Naive thymus-derived CD4-positive, alpha-beta T cell (primary cell): ENCODE results near the gene SCYGR1. TPM values are rescaled to one million over a fixed set of nuclear protein-coding genes. Genes with fewer than 3 reads are reported as not detected.

Experiments used
- ATAC-seq: fragments of 150-1000 bp; cut with Tn5 transposase; 2 replicates; pipeline ENCODE4 v1.10.0; 2021; ENCODE audit warnings: mild to moderate bottlenecking, moderate library complexity
- CTCF ChIA-PET: fragments of 350-600 bp; sonication (Branson Sonifier 250); formaldehyde crosslinking; loops from one replicate; lab custom pipeline; 2021; ENCODE audit warnings: antibody characterized with exemption; lab: Charles Lee
- POLR2A ChIA-PET: fragments of 350-600 bp; sonication (Branson Sonifier 250); formaldehyde crosslinking; loops from one replicate; lab custom pipeline; 2021; ENCODE audit warnings: antibody characterized with exemption, inconsistent platforms; lab: Charles Lee
- DNase-seq, 9 donors: peaks; one replicate each; pipeline versions ENCODE4 v3.0.0 to v3.0.0-alpha.2; 2020 to 2022; ENCODE audit warnings: mixed read lengths in 1 of 9
- H3K27ac ChIP-seq: one replicate; pipeline ENCODE4 v1.7.0; 2013; ENCODE audit warnings: mild to moderate bottlenecking, low read depth, low read length, moderate library complexity
- H3K27me3 ChIP-seq, 2 donors: one replicate each; pipeline ENCODE4 v1.7.0; 2013; ENCODE audit warnings: low read length in 2 of 2, mild to moderate bottlenecking in 2 of 2, moderate library complexity in 2 of 2; ENCODE audit not compliant: control insufficient read depth in 2 of 2, insufficient read depth in 2 of 2
- H3K36me3 ChIP-seq, 3 experiments: 1 replicate in 2 of 3; 2 replicates in 1 of 3; pipeline ENCODE4 v1.7.0; 2013; ENCODE audit warnings: low read length in 3 of 3, mild to moderate bottlenecking in 3 of 3, moderate library complexity in 1 of 3; ENCODE audit not compliant: insufficient read depth in 3 of 3, control insufficient read depth in 2 of 3
- H3K4me1 ChIP-seq, 2 donors: one replicate each; pipeline ENCODE4 v1.7.0; 2013; ENCODE audit warnings: low read length in 2 of 2, mild to moderate bottlenecking in 2 of 2, moderate library complexity in 1 of 2; ENCODE audit not compliant: control insufficient read depth in 2 of 2, insufficient read depth in 2 of 2
- H3K4me3 ChIP-seq: 2 replicates; pipeline ENCODE4 v1.7.0; 2013; ENCODE audit warnings: mild to moderate bottlenecking, low read length
- H3K9me3 ChIP-seq, 3 experiments: 1 replicate in 2 of 3; 2 replicates in 1 of 3; pipeline ENCODE4 v1.7.0; 2013; ENCODE audit warnings: low read length in 3 of 3; ENCODE audit not compliant: control insufficient read depth in 2 of 3
- H3K27ac Mint-ChIP-seq, 9 donors: one replicate each; pipeline ENCODE4 v1.8.0; 2020 to 2022; ENCODE audit warnings: mixed read lengths in 9 of 9, mild to moderate bottlenecking in 8 of 9, moderate library complexity in 5 of 9, inconsistent platforms in 2 of 9
- H3K27me3 Mint-ChIP-seq, 5 donors: one replicate each; pipeline ENCODE4 v1.8.0; 2021 to 2022; ENCODE audit warnings: mixed read lengths in 5 of 5, mild to moderate bottlenecking in 1 of 5
- H3K36me3 Mint-ChIP-seq, 5 donors: one replicate each; pipeline ENCODE4 v1.8.0; 2020 to 2022; ENCODE audit warnings: mixed read lengths in 5 of 5, mild to moderate bottlenecking in 3 of 5, inconsistent platforms in 1 of 5
- H3K4me1 Mint-ChIP-seq, 7 donors: one replicate each; pipeline ENCODE4 v1.8.0; 2020 to 2022; ENCODE audit warnings: mixed read lengths in 7 of 7, mild to moderate bottlenecking in 3 of 7, inconsistent platforms in 1 of 7
- H3K4me3 Mint-ChIP-seq, 10 donors: one replicate each; pipeline ENCODE4 v1.8.0; 2020 to 2022; ENCODE audit warnings: mild to moderate bottlenecking in 10 of 10, mixed read lengths in 10 of 10, moderate library complexity in 6 of 10, inconsistent platforms in 2 of 10
- H3K9me3 Mint-ChIP-seq, 11 donors: one replicate each; pipeline ENCODE4 v1.8.0; 2020 to 2022; ENCODE audit warnings: mixed read lengths in 11 of 11, mild to moderate bottlenecking in 4 of 11, inconsistent platforms in 1 of 11, moderate library complexity in 1 of 11
- intact Hi-C, 2 donors: fragments of 100-400 bp; cut with micrococcal nuclease; formaldehyde crosslinking; loops; one replicate each; pipeline ENCODE4 v1.15.1; 2023
- polyA plus RNA-seq, 2 donors: library from polyadenylated mRNA; unstranded; fragments of 300-500 nt; fragmentation: Illumina TruSeq; gene quantifications; one replicate each; pipeline ENCODE4 v1.2.3, GENCODE V29; 2021
- total RNA-seq, 6 experiments: library from RNA in 5 of 6; stranded (reverse) in 5 of 6; gene quantifications; 1 replicate in 5 of 6; 2 replicates in 1 of 6; pipeline ENCODE4 v1.2.3 and lab custom pipeline; 2021 to 2026

The SCYGR1 gene
- total and polyA plus RNA-seq, 7 experiments from 2014 or later = not detected

DNA sequence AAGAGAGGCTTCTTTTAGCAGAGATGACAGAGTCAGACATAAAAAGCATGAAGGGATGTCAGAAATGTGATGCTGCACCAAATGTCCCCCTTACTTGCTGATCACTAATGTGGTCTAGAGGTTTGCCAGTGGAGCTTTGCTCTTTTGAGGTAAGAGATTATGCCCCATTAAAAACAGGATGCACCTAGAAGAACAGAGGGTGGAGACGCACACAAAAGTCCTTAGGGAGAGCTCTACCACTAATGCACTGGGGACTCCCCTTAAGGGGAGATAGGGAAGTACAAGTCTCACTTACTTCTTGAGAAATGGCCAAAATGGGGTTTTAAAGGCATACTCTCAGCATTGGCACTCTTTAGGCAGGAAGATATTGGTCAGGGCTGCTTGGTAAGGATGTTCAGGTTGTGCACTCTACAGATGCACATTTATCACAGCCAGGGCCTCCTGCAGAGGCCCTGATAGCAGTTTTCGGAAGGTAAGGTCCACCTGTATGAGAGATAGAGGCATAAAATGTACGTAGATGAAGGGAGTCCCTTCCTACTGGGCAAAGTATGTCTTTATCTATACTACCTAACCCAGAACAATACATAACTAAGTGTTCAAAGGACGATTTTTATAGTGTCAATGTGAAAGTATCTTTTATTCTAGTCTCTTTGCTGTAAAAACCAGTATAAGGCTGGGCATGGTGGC, 17.0 kb upstream of the SCYGR1 start:
- no peaks in the 10 kb centered on the region for H3K27me3 Mint-ChIP-seq
- intact Hi-C loops = loop anchor here in 1 of 2 donors (5.0 kb wide), 1 partner anchor 363 kb away; no protein-coding TSS in a partner anchor
- H3K9me3 Mint-ChIP-seq = no peaks in the 10 kb centered on the region
- no peaks in the 10 kb centered on the region for H3K36me3 ChIP-seq
- ATAC-seq = peak; percentile 56
- ChIA-PET CTCF (interaction anchor here (1.0 kb wide), 1 partner anchor 15 kb away, joined by 3 read pairs; no protein-coding TSS in a partner anchor), POLR2A (no interaction called here)
- H3K4me1 ChIP-seq = peaks cover 0 to 9% of the 10 kb centered on the region in 2 donors
- no peak overlapping the region for H3K27ac ChIP-seq
- peak overlapping the region in 2 of 10 donors; percentile 1 to 16 for H3K4me3 Mint-ChIP-seq
- H3K27me3 ChIP-seq = no peaks in the 10 kb centered on the region
- no peaks in the 10 kb centered on the region for H3K9me3 ChIP-seq
- peak overlapping the region in 6 of 9 donors; percentile 17 to 73 (median 36) for H3K27ac Mint-ChIP-seq
- H3K4me3 ChIP-seq = no peak overlapping the region
- H3K36me3 Mint-ChIP-seq = no peaks in the 10 kb centered on the region
- H3K4me1 Mint-ChIP-seq = peaks cover 8 to 30% (median 21%) of the 10 kb centered on the region in 7 donors
- peak in 5 of 9 donors; percentile 7 to 40 (median 31) for DNase-seq

DNA sequence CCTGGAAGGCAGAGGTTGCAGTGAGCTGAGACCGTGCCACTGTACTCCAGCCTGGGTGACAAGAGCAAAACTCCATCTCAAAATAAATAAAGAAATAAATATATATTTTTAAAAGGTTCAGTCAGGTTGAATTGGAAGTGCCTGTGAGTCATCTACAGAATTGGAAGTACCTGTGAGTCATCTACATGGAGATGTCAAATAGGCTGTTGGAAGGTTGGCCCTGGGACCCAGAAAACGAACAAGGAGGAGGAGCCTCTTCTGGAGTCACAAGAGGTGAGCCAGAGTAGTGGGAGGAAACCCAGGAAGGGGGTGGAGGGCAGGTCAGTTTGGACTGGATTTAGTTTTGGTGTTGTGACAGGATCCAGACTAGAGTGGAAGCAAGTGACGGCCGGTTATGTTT, 15.2 kb upstream of the SCYGR1 start:
- H3K27ac ChIP-seq = no peak overlapping the region
- no peaks in the 10 kb centered on the region for H3K36me3 ChIP-seq
- intact Hi-C loops = no loop called here
- Mint-ChIP-seq H3K9me3 (no peaks in the 10 kb centered on the region), H3K36me3 (no peaks in the 10 kb centered on the region), H3K27ac (peak overlapping the region in 3 of 9 donors; percentile 12 to 67 (median 59)), H3K4me3 (no peak overlapping the region), H3K27me3 (peaks cover 0 to 1% (median 0%) of the 10 kb centered on the region in 5 donors), H3K4me1 (peaks cover 10 to 32% (median 24%) of the 10 kb centered on the region in 7 donors)
- ATAC-seq (no peak), DNase-seq (no peak)
- POLR2A ChIA-PET = no interaction called here
- H3K9me3 ChIP-seq = no peaks in the 10 kb centered on the region
- no peak overlapping the region for H3K4me3 ChIP-seq
- H3K4me1 ChIP-seq = peaks cover 0 to 9% of the 10 kb centered on the region in 2 donors
- CTCF ChIA-PET = no interaction called here
- no peaks in the 10 kb centered on the region for H3K27me3 ChIP-seq

DNA sequence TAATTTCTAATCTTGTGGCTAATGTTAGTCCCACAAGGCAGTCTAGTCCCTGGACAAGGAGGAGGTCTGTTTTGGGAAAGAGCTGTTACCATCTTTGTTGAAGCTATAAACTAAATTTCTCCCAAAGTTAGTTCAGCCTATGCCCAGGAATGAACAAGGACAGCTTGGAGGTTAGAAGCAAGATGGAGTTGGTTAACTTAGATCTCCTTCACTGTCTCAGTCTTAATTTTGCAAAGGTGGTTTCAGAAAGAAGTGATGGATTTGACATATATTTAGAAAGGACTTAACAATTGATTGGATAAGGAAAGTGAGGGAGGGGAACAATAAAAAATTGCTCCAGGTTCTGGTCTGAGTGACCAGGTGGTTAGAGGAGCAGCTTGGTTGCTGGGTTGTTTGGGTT, 14.6 kb upstream of the SCYGR1 start:
- no peak for ATAC-seq
- Mint-ChIP-seq H3K36me3 (no peaks in the 10 kb centered on the region), H3K4me3 (no peak overlapping the region), H3K27me3 (peaks cover 0 to 4% (median 0%) of the 10 kb centered on the region in 5 donors), H3K4me1 (peaks cover 10 to 38% (median 30%) of the 10 kb centered on the region in 7 donors), H3K9me3 (no peaks in the 10 kb centered on the region), H3K27ac (peak overlapping the region in 1 of 9 donors; percentile 25)
- intact Hi-C loops = no loop called here
- ChIA-PET CTCF (no interaction called here), POLR2A (no interaction called here)
- Histone ChIP-seq H3K27me3 (no peaks in the 10 kb centered on the region), H3K36me3 (no peaks in the 10 kb centered on the region), H3K27ac (no peak overlapping the region), H3K9me3 (no peaks in the 10 kb centered on the region), H3K4me3 (no peak overlapping the region), H3K4me1 (peaks cover 0 to 9% of the 10 kb centered on the region in 2 donors)
- no peak for DNase-seq

DNA sequence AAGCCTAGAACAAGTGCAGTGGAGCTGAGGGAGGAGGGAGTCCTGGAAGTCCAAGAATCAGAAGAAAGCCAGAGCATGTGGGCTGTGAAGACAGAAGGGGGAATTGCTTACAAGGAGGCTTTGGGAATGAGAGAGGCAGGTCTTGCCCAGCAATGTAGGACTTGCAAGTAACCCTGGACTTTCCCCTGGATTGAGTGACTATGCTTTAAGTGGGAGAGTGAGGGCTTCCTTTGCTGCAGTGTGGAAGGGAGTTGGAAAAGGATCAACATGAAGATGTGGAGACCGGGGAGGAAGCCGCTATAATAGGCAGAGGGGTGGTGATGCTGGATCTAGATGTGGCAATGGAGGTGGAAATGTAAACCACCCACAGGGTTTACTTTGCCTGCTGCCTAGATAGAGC, 13.8 kb upstream of the SCYGR1 start:
- Histone ChIP-seq H3K36me3 (no peaks in the 10 kb centered on the region), H3K9me3 (no peaks in the 10 kb centered on the region), H3K4me1 (peaks cover 0 to 9% of the 10 kb centered on the region in 2 donors), H3K27me3 (no peaks in the 10 kb centered on the region), H3K27ac (no peak overlapping the region), H3K4me3 (no peak overlapping the region)
- POLR2A ChIA-PET = no interaction called here
- peak overlapping the region in 1 of 9 donors; percentile 47 for H3K27ac Mint-ChIP-seq
- intact Hi-C loops = no loop called here
- DNase-seq = no peak
- peaks cover 0 to 4% (median 0%) of the 10 kb centered on the region in 5 donors for H3K27me3 Mint-ChIP-seq
- no peaks in the 10 kb centered on the region for H3K9me3 Mint-ChIP-seq
- CTCF ChIA-PET = no interaction called here
- ATAC-seq = no peak
- H3K4me1 Mint-ChIP-seq = peaks cover 10 to 39% (median 26%) of the 10 kb centered on the region in 7 donors
- no peak overlapping the region for H3K4me3 Mint-ChIP-seq
- H3K36me3 Mint-ChIP-seq = no peaks in the 10 kb centered on the region

DNA sequence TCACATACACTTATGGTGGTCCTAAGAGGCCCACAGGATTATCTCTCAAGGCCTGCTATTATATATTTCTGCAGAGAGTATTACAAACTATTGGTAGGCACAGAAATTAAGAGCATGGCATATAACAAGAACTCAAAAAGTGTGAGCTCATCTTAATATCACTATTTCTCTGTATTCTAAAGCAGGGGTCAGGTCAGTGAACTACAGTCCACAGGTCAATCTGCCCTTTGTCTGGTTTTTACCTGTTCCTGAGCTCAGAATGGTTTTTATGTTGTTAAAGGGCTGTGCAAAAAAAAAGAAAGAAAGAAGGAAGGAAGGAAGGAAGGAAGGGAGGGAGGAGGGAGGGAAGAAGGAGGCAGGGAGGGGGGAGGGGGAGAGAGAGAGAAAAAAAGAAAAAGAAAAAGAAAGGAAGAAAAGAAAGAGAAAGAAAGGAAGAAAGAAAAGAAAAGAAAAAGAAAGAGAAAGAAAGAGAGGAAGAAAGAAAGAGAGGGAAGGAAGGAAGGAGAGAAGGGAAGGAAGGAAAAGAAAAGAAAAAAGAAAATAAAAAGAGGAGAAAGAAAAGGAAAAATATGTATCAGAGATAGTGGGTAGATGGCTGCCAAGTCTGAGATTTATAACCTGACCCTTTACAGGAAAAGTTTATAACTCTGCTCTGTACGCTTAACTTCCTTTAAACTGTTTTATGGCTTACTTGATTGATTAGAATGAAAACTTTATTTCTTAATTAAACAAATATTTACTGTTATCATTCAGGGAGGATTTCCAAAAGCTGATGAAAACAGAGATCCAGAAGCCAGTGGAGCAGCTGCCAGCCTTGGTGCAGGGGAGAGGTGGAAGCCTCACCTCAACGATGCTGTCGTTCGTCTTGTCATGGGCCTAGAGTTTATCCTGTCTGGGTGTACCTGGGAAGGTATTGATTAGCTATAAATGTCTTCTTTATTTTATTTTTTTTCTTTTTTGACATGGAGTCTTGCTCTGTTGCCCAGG, 11.2 kb upstream of the SCYGR1 start:
- ATAC-seq (no peak), DNase-seq (no peak)
- no peak overlapping the region for H3K4me3 ChIP-seq
- ChIA-PET POLR2A (no interaction called here), CTCF (no interaction called here)
- H3K27me3 ChIP-seq = no peaks in the 10 kb centered on the region
- H3K27me3 Mint-ChIP-seq = peaks cover 0 to 4% (median 0%) of the 10 kb centered on the region in 5 donors
- no peak overlapping the region for H3K27ac Mint-ChIP-seq
- H3K27ac ChIP-seq = no peak overlapping the region
- intact Hi-C loops = no loop called here
- no peaks in the 10 kb centered on the region for H3K36me3 Mint-ChIP-seq
- no peaks in the 10 kb centered on the region for H3K36me3 ChIP-seq
- no peak overlapping the region for H3K4me3 Mint-ChIP-seq
- H3K9me3 Mint-ChIP-seq = no peaks in the 10 kb centered on the region
- no peaks in the 10 kb centered on the region for H3K4me1 ChIP-seq
- no peaks in the 10 kb centered on the region for H3K9me3 ChIP-seq
- H3K4me1 Mint-ChIP-seq = peaks cover 0 to 19% (median 8%) of the 10 kb centered on the region in 7 donors

DNA sequence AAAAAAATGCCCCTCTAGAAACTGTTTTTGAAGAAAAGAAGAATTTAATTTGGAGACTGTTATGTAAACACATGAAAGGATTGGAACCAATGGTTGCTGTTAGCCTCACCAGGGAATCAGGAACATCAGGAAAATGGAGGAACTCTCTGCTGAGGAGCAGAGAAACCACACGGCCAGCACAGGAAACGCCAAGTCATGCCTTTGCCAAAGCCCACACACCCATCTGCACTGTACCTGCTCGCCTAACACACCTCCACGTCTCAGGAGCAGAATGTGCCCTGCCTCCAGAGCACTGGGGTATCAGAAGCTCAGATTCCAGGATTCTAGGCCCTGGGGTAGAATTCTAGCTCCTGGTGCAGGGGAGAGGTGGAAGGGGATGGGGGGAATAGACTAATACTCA, 9.8 kb upstream of the SCYGR1 start:
- Histone ChIP-seq H3K36me3 (no peaks in the 10 kb centered on the region), H3K4me3 (no peak overlapping the region), H3K4me1 (no peaks in the 10 kb centered on the region), H3K9me3 (no peaks in the 10 kb centered on the region), H3K27me3 (no peaks in the 10 kb centered on the region), H3K27ac (no peak overlapping the region)
- Mint-ChIP-seq H3K4me1 (peaks cover 0 to 15% (median 8%) of the 10 kb centered on the region in 7 donors), H3K36me3 (no peaks in the 10 kb centered on the region), H3K27ac (peak overlapping the region in 1 of 9 donors; percentile 3), H3K4me3 (no peak overlapping the region), H3K9me3 (no peaks in the 10 kb centered on the region), H3K27me3 (peaks cover 0 to 4% (median 0%) of the 10 kb centered on the region in 5 donors)
- intact Hi-C loops = no loop called here
- POLR2A ChIA-PET = no interaction called here
- DNase-seq (no peak), ATAC-seq (no peak)
- CTCF ChIA-PET = no interaction called here
